IMR-90 (cell line): Measurements from ENCODE around the gene ISOC1. TPM values are rescaled to one million over a fixed set of nuclear protein-coding genes. Genes with fewer than 3 reads are reported as not detected.

Source experiments
- ATAC-seq: fragments of 200-7000 bp; cut with Tn5 transposase; 2 replicates; pipeline ENCODE4 v1.9.1; 2020; ENCODE audit warnings: low read depth, mild to moderate bottlenecking, moderate library complexity
- BruUV-seq: library from RNA; stranded (reverse); fragments of 400-500 nt; replicated peaks from 2 replicates; lab custom pipeline; 2021; lab: Mats Ljungman, UMichigan
- CTCF ChIA-PET: fragments of 300-600 bp; formaldehyde crosslinking; extraction: SDS; loops from one replicate; lab custom pipeline; 2021; ENCODE audit warnings: antibody characterized with exemption; lab: Yijun Ruan, JAX
- POLR2A ChIA-PET: fragments of 300-600 bp; sonication (Branson Sonifier 250); formaldehyde crosslinking; loops from one replicate; lab custom pipeline; 2022; ENCODE audit warnings: antibody characterized with exemption; ENCODE audit not compliant: unreplicated experiment; lab: Charles Lee
- DNase-seq: peaks from one replicate; pipeline ENCODE4 v3.0.0; 2013
- H2AFZ ChIP-seq: replicated peaks from 2 replicates; pipeline ENCODE3; 2013; ENCODE audit warnings: low read length, mild to moderate bottlenecking; ENCODE audit not compliant: poor library complexity
- H2AK5ac ChIP-seq: 2 replicates; pipeline ENCODE4 v1.6.1; 2013; ENCODE audit warnings: low read depth, low read length, inconsistent platforms
- H2AK9ac ChIP-seq: replicated peaks from 2 replicates; pipeline ENCODE3; 2013; ENCODE audit warnings: mild to moderate bottlenecking, low read depth, low read length, moderate library complexity; ENCODE audit not compliant: poor library complexity
- H2BK120ac ChIP-seq: 2 replicates; pipeline ENCODE4 v1.6.1; 2013; ENCODE audit warnings: low read depth, low read length, inconsistent platforms
- H2BK15ac ChIP-seq: 3 replicates; pipeline ENCODE4 v1.6.1; 2013; ENCODE audit warnings: low read depth, low read length, inconsistent platforms
- H2BK20ac ChIP-seq: 2 replicates; pipeline ENCODE4 v1.6.1; 2013; ENCODE audit warnings: low read depth, mild to moderate bottlenecking, inconsistent platforms, low read length, moderate library complexity
- H2BK5ac ChIP-seq: 2 replicates; pipeline ENCODE4 v1.6.1; 2013; ENCODE audit warnings: mild to moderate bottlenecking, low read depth, low read length, inconsistent platforms; ENCODE audit not compliant: poor library complexity, severe bottlenecking
- H3K14ac ChIP-seq: replicated peaks from 2 replicates; pipeline ENCODE4 v1.6.1; 2013; ENCODE audit warnings: low read depth, low read length, inconsistent platforms
- H3K18ac ChIP-seq: 2 replicates; pipeline ENCODE4 v1.6.1; 2013; ENCODE audit warnings: low read depth, low read length, control low read depth
- H3K23ac ChIP-seq: 2 replicates; pipeline ENCODE4 v1.6.1; 2013; ENCODE audit warnings: low read depth, low read length, inconsistent platforms
- H3K27ac ChIP-seq: 2 replicates; pipeline ENCODE4 v1.5.1; 2013; ENCODE audit warnings: mild to moderate bottlenecking, control low read depth, low read length; ENCODE audit not compliant: insufficient read depth
- H3K27me3 ChIP-seq: 2 replicates; pipeline ENCODE4 v1.6.1; 2013; ENCODE audit warnings: low read length; ENCODE audit not compliant: control insufficient read depth, insufficient read depth
- H3K36me3 ChIP-seq: 2 replicates; pipeline ENCODE4 v1.6.1; 2013; ENCODE audit warnings: low read length, mixed read lengths; ENCODE audit not compliant: control insufficient read depth, insufficient read depth
- H3K4ac ChIP-seq: 2 replicates; pipeline ENCODE4 v1.6.1; 2013; ENCODE audit warnings: low read depth, low read length, inconsistent platforms
- H3K4me1 ChIP-seq: 2 replicates; pipeline ENCODE4 v1.6.1; 2013; ENCODE audit warnings: low read length, mixed read lengths; ENCODE audit not compliant: control insufficient read depth, insufficient read depth
- H3K4me2 ChIP-seq: 2 replicates; pipeline ENCODE4 v1.6.1; 2013; ENCODE audit warnings: low read depth, mild to moderate bottlenecking, control low read depth, low read length, moderate library complexity
- H3K4me3 ChIP-seq: 2 replicates; pipeline ENCODE4 v1.5.1; 2013; ENCODE audit warnings: low read depth, mild to moderate bottlenecking, control low read depth, low read length, moderate library complexity; ENCODE audit not compliant: insufficient read depth
- H3K56ac ChIP-seq: 2 replicates; pipeline ENCODE4 v1.6.1; 2013; ENCODE audit warnings: low read length, inconsistent platforms; ENCODE audit not compliant: insufficient read depth; ENCODE audit errors: extremely low read depth
- H3K79me1 ChIP-seq, 2 experiments: 2 replicates each; pipeline ENCODE4 v1.6.1; 2013; ENCODE audit warnings: low read length in 2 of 2, inconsistent platforms in 1 of 2, low read depth in 1 of 2
- H3K9ac ChIP-seq: 2 replicates; pipeline ENCODE4 v1.6.1; 2013; ENCODE audit warnings: low read depth, low read length, control low read depth
- H3K9me1 ChIP-seq: 2 replicates; pipeline ENCODE4 v1.6.1; 2013; ENCODE audit warnings: low read length, inconsistent platforms; ENCODE audit not compliant: insufficient read depth
- H3K9me3 ChIP-seq: 2 replicates; pipeline ENCODE4 v1.6.1; 2013; ENCODE audit warnings: low read length; ENCODE audit not compliant: control insufficient read depth, insufficient read depth
- H4K20me1 ChIP-seq: 2 replicates; pipeline ENCODE4 v1.6.1; 2013; ENCODE audit warnings: low read length, inconsistent platforms; ENCODE audit not compliant: insufficient read depth
- H4K5ac ChIP-seq: 2 replicates; pipeline ENCODE4 v1.6.1; 2013; ENCODE audit warnings: mild to moderate bottlenecking, low read depth, low read length, control low read depth
- H4K8ac ChIP-seq, 2 experiments: 2 replicates each; pipeline ENCODE4 v1.6.1; 2013; ENCODE audit warnings: low read depth in 2 of 2, low read length in 2 of 2, control low read depth in 1 of 2, inconsistent platforms in 1 of 2
- H4K91ac ChIP-seq: 2 replicates; pipeline ENCODE4 v1.6.1; 2013; ENCODE audit warnings: low read depth, low read length, inconsistent platforms; ENCODE audit not compliant: insufficient read depth
- FOS ChIP-seq: fragments of 150-350 bp; IDR thresholded peaks from 2 replicates; pipeline ENCODE4 v1.6.1; 2016; ENCODE audit warnings: low read depth, low read length
- MAFK ChIP-seq: IDR thresholded peaks from 2 replicates; pipeline ENCODE4 v1.6.1; 2012; ENCODE audit warnings: low read depth, low read length, improper control_type of control experiment
- MXI1 ChIP-seq: IDR thresholded peaks from 2 replicates; pipeline ENCODE4 v1.6.1; 2012; ENCODE audit warnings: low read depth, mild to moderate bottlenecking, low read length, moderate library complexity, borderline replicate concordance
- NFE2L2 ChIP-seq: fragments of 150-350 bp; IDR thresholded peaks from 2 replicates; pipeline ENCODE4 v1.6.1; 2016; ENCODE audit warnings: low read depth, mild to moderate bottlenecking, low read length
- RAD21 ChIP-seq: IDR thresholded peaks from 2 replicates; pipeline ENCODE4 v1.6.1; 2012; ENCODE audit warnings: low read length, improper control_type of control experiment
- RFX5 ChIP-seq: IDR thresholded peaks from 2 replicates; pipeline ENCODE4 v1.8.0; 2012; ENCODE audit warnings: low read depth, mild to moderate bottlenecking, low read length, moderate library complexity
- WGBS, 2 experiments: methylation state at CpG; one replicate each; pipeline versions ENCODE4 v1.1.5 to v1.1.7; 2013; ENCODE audit warnings: missing lambda C conversion rate in 2 of 2; ENCODE audit not compliant: insufficient read length in 1 of 2; ENCODE audit errors: extremely low coverage in 2 of 2; 5-methylcytosine and 5-hydroxymethylcytosine counted together
- dilution Hi-C: fragments of 300-500 bp; cut with HindIII; formaldehyde crosslinking; loops from one replicate; pipeline ENCODE4 v1.14.3; 2018; ENCODE audit warnings: low sequenced_read_pairs; ENCODE audit not compliant: unreplicated experiment
- in situ Hi-C: fragments of 300-500 bp; cut with MboI; formaldehyde crosslinking; loops from 3 replicates; pipeline ENCODE4 v1.14.3; 2019; ENCODE audit warnings: low sequenced_read_pairs, inconsistent platforms, mixed read lengths
- intact Hi-C: fragments of 100-400 bp; cut with micrococcal nuclease; formaldehyde crosslinking; loops from 2 replicates; pipeline ENCODE4 v1.10.0; 2022
- polyA plus RNA-seq, 3 experiments: library from polyadenylated mRNA; depleted of rRNA; stranded (reverse); fragments of >200 nt; gene quantifications; 2 replicates each; pipeline ENCODE4 v1.2.3, GENCODE V29; 2012; ENCODE audit warnings: low replicate concordance in 1 of 3
- total RNA-seq: library from RNA; depleted of rRNA; stranded (reverse); fragments of >200 nt; gene quantifications from 2 replicates; pipeline ENCODE4 v1.2.3, GENCODE V29; 2012
- TF ChIP-seq, protein P1 (sequence below): conservative IDR thresholded peaks from 2 replicates; pipeline ENCODE4 v1.5.1; 2012; ENCODE audit warnings: mild to moderate bottlenecking, low read depth, low read length, improper control_type of control experiment
- TF ChIP-seq, protein P2 (sequence below): fragments of 150-350 bp; IDR thresholded peaks from 2 replicates; pipeline ENCODE4 v1.6.1; 2016; ENCODE audit warnings: low read depth, mild to moderate bottlenecking, low read length, moderate library complexity, borderline replicate concordance

ISOC1 gene
- total and polyA plus RNA-seq, 2 of the 4 experiments (the other 2 are of a cell fraction): 10.8 to 11.6 TPM

DNA sequence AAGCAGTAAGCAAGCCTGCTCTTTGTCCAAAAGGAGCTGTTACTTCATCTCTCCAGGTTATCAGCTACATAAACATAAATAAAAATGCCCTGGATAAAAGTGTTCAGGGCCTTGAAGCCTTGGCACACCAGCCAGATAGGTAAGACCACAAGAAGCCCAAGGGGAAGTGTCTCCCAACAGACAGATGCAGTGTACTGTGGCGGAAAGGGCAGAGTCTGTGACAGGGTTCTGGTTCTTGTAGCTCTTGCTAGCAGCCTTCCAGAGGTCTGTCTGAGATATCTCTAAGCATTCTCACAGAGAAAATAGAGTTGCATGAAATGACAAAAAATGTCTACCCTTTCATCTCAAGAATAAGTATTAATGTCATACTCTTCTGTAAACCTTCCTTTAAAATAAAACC is 30.1 kb downstream of the ISOC1 start:
- TF ChIP-seq, protein P1, sequence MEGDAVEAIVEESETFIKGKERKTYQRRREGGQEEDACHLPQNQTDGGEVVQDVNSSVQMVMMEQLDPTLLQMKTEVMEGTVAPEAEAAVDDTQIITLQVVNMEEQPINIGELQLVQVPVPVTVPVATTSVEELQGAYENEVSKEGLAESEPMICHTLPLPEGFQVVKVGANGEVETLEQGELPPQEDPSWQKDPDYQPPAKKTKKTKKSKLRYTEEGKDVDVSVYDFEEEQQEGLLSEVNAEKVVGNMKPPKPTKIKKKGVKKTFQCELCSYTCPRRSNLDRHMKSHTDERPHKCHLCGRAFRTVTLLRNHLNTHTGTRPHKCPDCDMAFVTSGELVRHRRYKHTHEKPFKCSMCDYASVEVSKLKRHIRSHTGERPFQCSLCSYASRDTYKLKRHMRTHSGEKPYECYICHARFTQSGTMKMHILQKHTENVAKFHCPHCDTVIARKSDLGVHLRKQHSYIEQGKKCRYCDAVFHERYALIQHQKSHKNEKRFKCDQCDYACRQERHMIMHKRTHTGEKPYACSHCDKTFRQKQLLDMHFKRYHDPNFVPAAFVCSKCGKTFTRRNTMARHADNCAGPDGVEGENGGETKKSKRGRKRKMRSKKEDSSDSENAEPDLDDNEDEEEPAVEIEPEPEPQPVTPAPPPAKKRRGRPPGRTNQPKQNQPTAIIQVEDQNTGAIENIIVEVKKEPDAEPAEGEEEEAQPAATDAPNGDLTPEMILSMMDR: no peak
- TF ChIP-seq MAFK (no peak), RAD21 (no peak), RFX5 (no peak), NFE2L2 (no peak), MXI1 (no peak), FOS (no peak)
- TF ChIP-seq, protein P2, sequence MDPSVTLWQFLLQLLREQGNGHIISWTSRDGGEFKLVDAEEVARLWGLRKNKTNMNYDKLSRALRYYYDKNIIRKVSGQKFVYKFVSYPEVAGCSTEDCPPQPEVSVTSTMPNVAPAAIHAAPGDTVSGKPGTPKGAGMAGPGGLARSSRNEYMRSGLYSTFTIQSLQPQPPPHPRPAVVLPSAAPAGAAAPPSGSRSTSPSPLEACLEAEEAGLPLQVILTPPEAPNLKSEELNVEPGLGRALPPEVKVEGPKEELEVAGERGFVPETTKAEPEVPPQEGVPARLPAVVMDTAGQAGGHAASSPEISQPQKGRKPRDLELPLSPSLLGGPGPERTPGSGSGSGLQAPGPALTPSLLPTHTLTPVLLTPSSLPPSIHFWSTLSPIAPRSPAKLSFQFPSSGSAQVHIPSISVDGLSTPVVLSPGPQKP: no peak
- Histone ChIP-seq H3K4ac (no peak overlapping the region), H4K5ac (no peak overlapping the region), H3K23ac (no peak overlapping the region), H3K36me3 (no peaks in the 10 kb centered on the region), H4K8ac (no peak overlapping the region), H3K14ac (no peak overlapping the region), H2BK120ac (no peak overlapping the region), H3K9me1 (no peaks in the 10 kb centered on the region), H3K4me3 (no peak overlapping the region), H3K4me1 (no peaks in the 10 kb centered on the region), H4K91ac (no peak overlapping the region), H3K9me3 (no peaks in the 10 kb centered on the region), H2BK5ac (no peak overlapping the region), H2AK9ac (no peak overlapping the region), H2BK15ac (no peak overlapping the region), H3K27ac (no peak overlapping the region), H2BK20ac (no peak overlapping the region), H3K18ac (no peak overlapping the region), H3K79me1 (no peaks in the 10 kb centered on the region), H3K9ac (no peak overlapping the region), H2AK5ac (no peak overlapping the region), H3K4me2 (no peak overlapping the region), H3K27me3 (no peaks in the 10 kb centered on the region), H3K56ac (no peak overlapping the region), H4K20me1 (no peaks in the 10 kb centered on the region), H2AFZ (no peak overlapping the region)
- POLR2A ChIA-PET: no interaction called here
- WGBS, 2 experiments: no CpG with 5 or more reads among the region's 1 CpG
- DNase-seq (no peak), ATAC-seq (no peak)
- intact Hi-C loops (no loop called here), dilution Hi-C loops (no loop called here), in situ Hi-C loops (loop anchor here (10.0 kb wide), 1 partner anchor 220 kb away; no protein-coding TSS in a partner anchor)
- no TSS peak for BruUV-seq
- CTCF ChIA-PET: interaction anchor here (1.0 kb wide), 1 partner anchor 256 kb away, joined by 3 read pairs; no protein-coding TSS in a partner anchor
